T1000 (cell line): ENCODE data around the gene SPRED1.

Experiments used
- DNase-seq: peaks from one replicate; lab custom pipeline; 2025; ENCODE audit warnings: mixed read lengths; lab: John Stamatoyannopoulos, UW

SPRED1 gene

GRCh38 chr15:38252481-38253350, at the start of gene SPRED1:
Gene SPRED1, plus strand, starts transcription at chr15:38252836. Its CDS starts 350 bp downstream, at chr15:38253186.
- DNase-seq: no peak

- DNase-seq: no peak
These were observed 46.9 kb upstream of the SPRED1 start for GRCh38 chr15:38205526-38206272.

GRCh38 chr15:38207621-38208020, 45.0 kb upstream of the SPRED1 start:
- no peak for DNase-seq

- no peak for DNase-seq
These were observed 44.4 kb upstream of the SPRED1 start for GRCh38 chr15:38208206-38208605.

GRCh38 chr15:38208779-38209178, 43.9 kb upstream of the SPRED1 start:
- DNase-seq: no peak

- no peak for DNase-seq
These were observed 41.4 kb upstream of the SPRED1 start for GRCh38 chr15:38211249-38211648.

GRCh38 chr15:38211811-38212210, 40.8 kb upstream of the SPRED1 start:
- no peak for DNase-seq

GRCh38 chr15:38212729-38213351, 39.8 kb upstream of the SPRED1 start:
- DNase-seq: no peak

GRCh38 chr15:38213356-38213755, 39.3 kb upstream of the SPRED1 start:
- DNase-seq: no peak

GRCh38 chr15:38215707-38216106, 36.9 kb upstream of the SPRED1 start:
- no peak for DNase-seq

- DNase-seq: no peak
These were observed 35.9 kb upstream of the SPRED1 start for GRCh38 chr15:38216763-38217162.

GRCh38 chr15:38217191-38217595, 35.4 kb upstream of the SPRED1 start:
- no peak for DNase-seq

GRCh38 chr15:38217788-38218609, 34.6 kb upstream of the SPRED1 start:
- DNase-seq: no peak

GRCh38 chr15:38220606-38221273, 31.9 kb upstream of the SPRED1 start:
- no peak for DNase-seq

- no peak for DNase-seq
These were observed 28.1 kb upstream of the SPRED1 start for GRCh38 chr15:38224486-38224885.

- no peak for DNase-seq
These were observed 27.3 kb upstream of the SPRED1 start for GRCh38 chr15:38225381-38225780.

- peak; percentile 30 for DNase-seq
These were observed 25.9 kb upstream of the SPRED1 start for GRCh38 chr15:38226608-38227266.

GRCh38 chr15:38227941-38228340, 24.7 kb upstream of the SPRED1 start:
- DNase-seq: no peak

GRCh38 chr15:38228618-38229017, 24.0 kb upstream of the SPRED1 start:
- no peak for DNase-seq

GRCh38 chr15:38229705-38230310, 22.8 kb upstream of the SPRED1 start:
- no peak for DNase-seq
